GM23248 (cell line): ENCODE data around the gene INS.
"Not testable (repeated sequence)": the region's sequence is repeated elsewhere in the genome, so short reads cannot be mapped to it uniquely, and the experiment has no call there.

Source experiments
- EZH2 ChIP-seq: fragments of 200-600 bp; sonication (generic); IDR thresholded peaks from 2 replicates; pipeline ENCODE4 v1.6.1; 2018; ENCODE audit warnings: antibody characterized with exemption, mild to moderate bottlenecking; ENCODE audit not compliant: insufficient read depth, poor library complexity, severe bottlenecking
- EZH2phosphoT487 ChIP-seq: fragments of 200-600 bp; sonication (generic); IDR thresholded peaks from 2 replicates; pipeline ENCODE4 v1.6.1; 2018; ENCODE audit warnings: antibody characterized with exemption, moderate library complexity, mild to moderate bottlenecking, low read depth; ENCODE audit not compliant: insufficient read depth

GRCh38 chr11:2193888-2194595, 33.0 kb upstream of the INS start:
- not testable (repeated sequence) for TF ChIP-seq EZH2, EZH2phosphoT487
